GF-D8 (cell line): Measurements from ENCODE around the gene INPPL1.
A peak's percentile ranks its signal among the peaks of the same experiment; 100 is the strongest.

Experiments used
- DNase-seq: peaks from one replicate; lab custom pipeline; 2025; lab: John Stamatoyannopoulos, UW

The INPPL1 gene

DNA sequence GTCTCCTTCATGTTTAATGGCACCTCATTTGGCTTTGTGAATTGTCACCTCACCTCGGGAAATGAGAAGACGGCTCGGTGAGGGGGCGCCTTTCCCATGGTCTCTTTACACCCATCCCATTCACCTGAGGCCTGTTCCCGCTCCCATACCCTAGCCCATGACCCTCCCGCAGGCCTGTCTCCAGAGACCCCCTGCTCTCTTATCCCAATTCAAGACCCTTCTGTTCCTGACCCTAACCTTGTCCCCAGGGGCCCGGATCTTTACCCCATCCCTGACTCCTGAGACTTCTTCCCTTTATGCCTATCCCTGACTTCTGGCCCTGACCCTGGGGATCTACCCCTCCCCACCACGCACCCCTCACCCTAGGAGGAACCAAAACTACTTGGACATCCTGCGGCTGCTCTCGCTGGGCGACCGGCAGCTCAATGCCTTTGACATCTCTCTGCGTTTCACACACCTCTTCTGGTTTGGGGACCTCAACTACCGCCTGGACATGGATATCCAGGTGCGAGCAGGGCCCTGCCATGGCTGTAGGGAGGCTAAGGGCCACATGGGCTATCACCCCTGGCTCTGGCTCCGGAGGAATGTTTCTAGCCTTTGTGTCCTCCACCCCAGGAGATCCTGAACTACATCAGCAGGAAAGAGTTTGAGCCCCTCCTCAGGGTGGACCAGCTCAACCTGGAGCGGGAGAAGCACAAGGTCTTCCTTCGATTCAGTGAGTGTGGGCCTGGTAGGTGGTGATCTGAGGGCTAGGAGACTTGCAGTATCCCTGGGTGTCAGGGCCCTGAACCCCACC is 7.9 kb downstream of the INPPL1 start:
- DNase-seq: no peak

DNA sequence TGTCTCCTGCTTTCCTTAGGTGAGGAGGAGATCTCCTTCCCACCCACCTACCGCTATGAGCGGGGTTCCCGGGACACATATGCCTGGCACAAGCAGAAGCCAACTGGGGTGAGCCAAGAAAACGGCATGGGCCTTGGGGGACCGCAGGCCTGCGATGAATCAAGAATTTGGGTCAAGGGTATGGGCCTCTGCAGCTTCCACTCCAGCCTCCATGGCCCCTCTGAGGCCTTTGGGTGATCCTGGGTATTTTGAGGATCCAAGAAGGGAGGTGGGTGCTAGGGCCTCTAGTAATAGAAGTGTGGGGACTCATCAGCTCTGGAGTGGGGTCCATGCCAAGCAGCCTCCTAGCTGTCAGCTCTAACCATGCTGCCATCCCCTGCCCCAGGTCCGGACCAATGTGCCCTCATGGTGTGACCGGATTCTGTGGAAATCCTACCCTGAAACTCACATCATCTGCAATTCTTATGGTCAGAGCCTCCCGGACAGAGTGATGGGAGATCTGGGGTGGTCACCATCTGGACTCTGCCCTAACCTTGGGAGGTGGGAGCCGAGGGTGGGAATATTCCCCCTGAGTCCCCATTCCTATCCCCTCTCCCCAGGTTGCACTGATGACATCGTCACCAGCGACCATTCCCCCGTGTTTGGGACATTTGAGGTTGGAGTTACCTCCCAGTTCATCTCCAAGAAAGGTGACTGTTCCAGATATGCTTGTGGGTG is 8.6 kb downstream of the INPPL1 start:
- DNase-seq: no peak

DNA sequence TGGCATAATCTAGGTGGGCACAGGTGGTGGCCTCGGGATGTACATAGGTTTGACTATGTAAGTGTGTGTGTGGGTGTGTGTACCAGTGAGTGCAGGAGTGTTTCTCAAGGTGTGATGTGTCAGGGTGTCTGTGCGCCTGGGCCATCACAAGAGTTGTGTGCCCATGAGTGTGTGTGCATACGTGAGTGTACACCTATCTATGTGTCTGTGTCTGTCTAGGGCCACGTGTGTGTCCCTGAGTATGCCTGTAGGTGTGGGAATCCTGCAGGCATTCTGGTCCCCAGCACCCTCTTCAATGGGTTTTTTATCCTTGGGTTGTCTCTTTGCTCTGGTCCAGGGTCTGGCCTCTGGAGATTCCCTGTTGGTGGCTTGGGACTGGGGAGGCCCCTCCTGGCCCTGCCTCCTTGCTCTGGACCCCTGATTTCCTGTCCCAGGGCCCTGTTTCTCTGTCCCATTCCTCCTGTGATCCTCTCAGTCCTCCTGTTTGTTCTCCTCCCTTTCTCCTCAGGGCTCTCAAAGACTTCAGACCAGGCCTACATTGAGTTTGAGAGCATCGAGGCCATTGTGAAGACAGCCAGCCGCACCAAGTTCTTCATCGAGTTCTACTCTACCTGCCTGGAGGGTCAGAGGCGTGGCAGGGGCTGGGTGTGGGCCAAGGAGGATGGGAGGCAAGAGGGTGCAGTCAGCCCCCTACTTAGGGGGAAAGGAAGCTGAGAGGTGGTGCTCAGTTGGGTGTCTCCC is 9.4 kb downstream of the INPPL1 start:
- DNase-seq: no peak

DNA sequence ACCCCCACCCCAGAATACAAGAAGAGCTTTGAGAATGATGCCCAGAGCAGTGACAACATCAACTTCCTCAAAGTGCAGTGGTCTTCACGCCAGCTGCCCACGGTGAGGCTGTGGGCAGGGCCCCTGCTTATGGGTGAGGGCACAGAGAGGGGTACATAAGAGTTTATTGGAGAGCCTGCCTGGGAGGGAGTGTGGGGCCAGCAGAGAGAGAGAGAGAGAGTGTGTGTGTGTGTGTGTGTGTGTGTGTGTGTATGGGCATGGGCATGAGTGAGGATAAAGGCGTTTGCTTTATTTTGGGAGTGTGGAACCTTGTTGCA is 9.9 kb downstream of the INPPL1 start:
- DNase-seq: no peak

DNA sequence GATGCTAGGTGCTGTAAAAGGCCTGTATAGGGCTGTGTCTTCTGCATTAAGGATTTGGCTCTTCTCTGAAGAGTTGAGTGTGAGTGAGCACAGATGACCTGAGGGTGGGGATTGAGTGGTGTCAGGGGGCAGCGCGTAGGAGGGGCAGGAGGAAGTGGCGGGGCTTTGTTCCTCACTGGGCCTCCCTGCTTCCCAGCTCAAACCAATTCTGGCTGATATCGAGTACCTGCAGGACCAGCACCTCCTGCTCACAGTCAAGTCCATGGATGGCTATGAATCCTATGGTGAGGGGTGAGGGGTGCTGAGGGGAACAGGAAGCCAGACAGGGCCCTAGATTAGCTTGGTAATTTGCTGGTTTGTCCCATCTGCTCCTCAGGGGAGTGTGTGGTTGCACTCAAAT is 10.4 kb downstream of the INPPL1 start:
- no peak for DNase-seq

DNA sequence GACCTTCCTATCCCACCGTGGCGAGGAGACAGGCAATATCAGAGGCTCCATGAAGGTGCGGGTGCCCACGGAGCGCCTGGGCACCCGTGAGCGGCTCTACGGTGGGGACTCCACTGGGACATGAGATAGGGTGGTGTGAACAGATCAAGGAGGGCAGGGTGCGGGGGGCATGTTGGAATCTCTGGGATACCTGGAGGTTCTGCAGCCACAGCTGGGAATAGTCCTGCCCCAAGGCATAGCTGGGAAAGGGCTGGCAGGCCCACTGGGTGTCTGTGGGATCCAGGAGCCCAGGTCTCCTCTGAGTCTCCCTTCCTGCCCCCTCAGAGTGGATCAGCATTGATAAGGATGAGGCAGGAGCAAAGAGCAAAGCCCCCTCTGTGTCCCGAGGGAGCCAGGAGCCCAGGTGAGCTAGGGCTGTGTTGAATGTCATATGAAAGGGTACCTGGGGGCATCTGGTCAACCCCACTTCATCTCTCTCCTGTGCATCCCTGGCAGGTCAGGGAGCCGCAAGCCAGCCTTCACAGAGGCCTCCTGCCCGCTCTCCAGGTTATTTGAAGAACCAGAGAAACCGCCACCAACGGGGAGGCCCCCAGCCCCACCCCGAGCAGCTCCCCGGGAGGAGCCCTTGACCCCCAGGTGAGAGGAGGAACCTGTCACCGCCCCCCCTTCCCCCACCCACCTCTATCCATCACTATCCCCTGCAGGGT is 10.9 kb downstream of the INPPL1 start:
- no peak for DNase-seq

DNA sequence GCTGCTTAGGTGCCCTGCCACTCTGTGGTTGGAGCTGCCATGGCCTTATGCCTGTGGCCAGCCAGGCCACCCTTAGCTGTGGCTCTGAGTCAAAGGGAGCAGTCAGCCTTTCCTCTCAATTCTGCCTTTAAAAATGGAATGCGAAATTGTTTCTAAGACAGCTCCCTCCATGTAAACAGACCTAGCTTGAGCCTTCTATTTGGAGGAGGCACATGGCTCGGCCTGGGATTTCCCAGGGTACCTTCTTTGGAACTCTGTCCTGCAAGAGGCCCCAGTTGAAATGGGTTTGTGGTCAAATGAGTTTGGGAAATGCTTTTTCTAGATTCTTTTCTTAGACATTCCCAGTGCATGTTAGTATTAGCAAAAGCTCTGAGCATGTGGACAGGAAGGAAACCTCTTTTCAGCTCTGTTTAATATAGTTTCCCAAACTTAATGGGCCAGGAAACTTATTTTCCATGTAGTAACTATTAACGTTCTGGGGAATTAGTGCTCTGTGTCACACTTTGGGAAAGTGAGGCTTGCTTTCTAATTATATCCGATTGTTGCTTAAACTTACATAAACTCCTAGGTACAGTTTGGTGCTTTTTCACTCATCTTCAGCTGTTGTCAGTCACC is 11.6 kb downstream of the INPPL1 start:
- DNase-seq: no peak

DNA sequence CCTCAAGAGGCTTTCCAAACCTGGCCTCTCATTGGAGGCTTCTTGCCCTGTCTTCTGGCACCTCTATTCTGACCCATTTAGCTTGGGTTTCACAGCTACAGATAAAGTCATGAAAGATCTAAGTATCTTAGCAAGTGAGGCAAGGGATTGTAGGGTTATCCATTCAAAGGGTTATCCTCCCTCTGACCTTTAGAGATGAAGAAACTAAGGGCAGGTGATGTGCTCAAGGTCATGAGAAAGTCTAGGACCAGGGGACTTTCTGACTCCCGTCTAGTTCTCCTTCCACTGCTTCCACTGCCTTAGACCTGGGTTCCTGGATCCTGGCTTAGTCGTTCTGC is 12.2 kb downstream of the INPPL1 start:
- no peak for DNase-seq

DNA sequence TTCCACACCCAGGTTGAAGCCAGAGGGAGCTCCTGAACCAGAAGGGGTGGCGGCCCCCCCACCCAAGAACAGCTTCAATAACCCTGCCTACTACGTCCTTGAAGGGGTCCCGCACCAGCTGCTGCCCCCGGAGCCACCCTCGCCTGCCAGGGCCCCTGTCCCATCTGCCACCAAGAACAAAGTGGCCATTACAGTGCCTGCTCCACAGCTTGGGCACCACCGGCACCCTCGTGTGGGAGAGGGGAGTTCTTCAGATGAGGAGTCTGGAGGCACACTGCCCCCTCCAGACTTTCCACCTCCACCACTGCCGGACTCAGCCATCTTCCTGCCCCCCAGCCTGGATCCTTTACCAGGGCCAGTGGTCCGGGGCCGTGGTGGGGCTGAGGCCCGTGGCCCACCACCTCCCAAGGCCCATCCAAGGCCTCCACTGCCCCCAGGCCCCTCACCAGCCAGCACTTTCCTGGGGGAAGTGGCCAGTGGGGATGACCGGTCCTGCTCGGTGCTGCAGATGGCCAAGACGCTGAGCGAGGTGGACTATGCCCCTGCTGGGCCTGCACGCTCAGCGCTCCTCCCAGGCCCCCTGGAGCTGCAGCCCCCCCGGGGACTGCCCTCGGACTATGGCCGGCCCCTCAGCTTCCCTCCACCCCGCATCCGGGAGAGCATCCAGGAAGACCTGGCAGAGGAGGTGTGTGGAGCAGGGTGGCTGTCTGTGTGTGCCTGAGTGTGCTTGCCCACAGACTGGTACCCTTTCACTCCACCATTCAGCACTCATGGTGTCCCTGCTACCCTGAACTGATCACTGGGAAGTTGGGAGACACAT is 12.8 kb downstream of the INPPL1 start:
- DNase-seq: no peak

GRCh38 chr11:72238040-72238450 is 13.5 kb downstream of the INPPL1 start:
- DNase-seq: no peak

- DNase-seq: no peak
Observed at GRCh38 chr11:72238492-72239312, 14.1 kb downstream of the INPPL1 start.

DNA sequence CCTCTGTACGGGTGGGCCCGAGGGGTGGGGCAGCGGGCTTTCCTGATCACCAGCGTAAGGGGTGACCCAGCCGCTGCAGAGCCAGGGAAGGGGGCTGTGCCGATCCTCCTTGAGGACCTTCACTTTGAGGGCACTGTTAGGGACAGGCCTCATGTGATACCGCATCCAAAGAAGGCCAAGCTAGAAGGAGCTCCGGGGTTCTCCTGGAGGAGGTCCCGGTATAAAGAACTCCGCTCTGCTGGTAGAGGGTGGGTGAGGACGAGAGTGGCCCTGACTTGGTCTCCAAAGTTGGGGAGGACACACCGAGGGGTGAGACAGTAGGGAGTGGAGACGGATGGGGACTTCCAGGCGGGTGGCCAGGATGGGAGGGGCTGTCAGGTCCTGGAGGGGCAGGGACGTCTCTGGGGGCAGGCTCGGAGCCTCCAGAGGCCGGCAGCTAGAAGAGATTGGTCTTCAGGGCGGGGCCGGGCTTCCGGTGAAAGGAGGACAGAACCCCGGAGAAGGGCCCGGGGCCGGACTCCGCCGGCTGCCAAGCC is 14.8 kb downstream of the INPPL1 start:
- DNase-seq: peak; percentile 17

GRCh38 chr11:72239849-72240460 is 15.4 kb downstream of the INPPL1 start:
- DNase-seq: no peak

- DNase-seq: no peak
Observed at GRCh38 chr11:72240461-72241290, 16.1 kb downstream of the INPPL1 start.

DNA sequence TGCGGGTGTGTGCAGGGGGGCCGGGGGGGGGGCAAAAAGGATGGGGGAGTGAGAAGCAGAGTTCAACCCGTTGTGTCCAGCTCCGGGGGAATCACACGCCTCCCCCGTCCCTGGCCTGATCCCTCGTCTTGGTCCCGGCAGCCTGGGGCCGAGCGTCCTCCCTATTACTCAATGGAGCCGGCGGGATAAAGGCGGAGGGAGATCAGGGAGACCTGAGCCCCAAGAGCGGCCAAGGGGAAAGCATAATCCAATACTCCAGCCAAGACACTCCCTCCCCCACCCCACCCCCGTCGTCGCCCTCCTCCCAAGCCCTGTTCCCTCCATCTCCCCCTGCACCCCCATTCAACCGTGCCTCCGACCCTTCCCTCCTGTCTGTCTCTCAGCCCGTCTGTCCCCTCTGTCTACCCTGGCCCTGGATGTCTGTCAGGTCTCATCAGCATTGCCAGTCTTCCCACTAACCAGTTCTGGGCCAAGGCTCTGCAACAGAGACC is 16.8 kb downstream of the INPPL1 start:
- DNase-seq: no peak

DNA sequence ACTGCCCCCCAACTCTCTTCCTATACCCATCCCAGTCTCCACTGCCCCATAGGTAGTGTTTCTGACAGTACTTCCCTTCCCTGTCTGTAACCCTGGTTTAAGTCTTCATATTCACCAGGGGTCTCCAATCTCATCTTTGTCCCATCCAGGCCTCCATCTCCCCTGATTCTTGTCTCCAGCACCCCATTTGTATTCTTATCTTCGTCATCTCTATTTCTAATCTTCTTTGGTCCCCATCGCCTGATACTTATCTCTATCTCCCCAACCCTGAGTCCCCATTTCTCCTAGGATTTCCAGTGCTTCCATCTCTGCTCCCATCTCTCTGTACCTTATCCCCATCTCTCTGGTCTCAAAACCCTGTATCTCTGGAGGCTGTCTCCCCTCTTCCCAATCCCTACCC is 17.6 kb downstream of the INPPL1 start:
- DNase-seq: no peak

GRCh38 chr11:72243173-72244059 is 18.8 kb downstream of the INPPL1 start:
- DNase-seq: no peak

- DNase-seq: no peak
Observed at GRCh38 chr11:72244060-72244360, 19.4 kb downstream of the INPPL1 start, which contains the start of gene PHOX2A. TSS of gene PHOX2A (minus strand) at chr11:72244176. CDS start at chr11:72244004, 172 bp downstream.
